GF-D8 (cell line): ENCODE results near the gene RHOXF2B.
"Not testable (repeated sequence)": the region's sequence is repeated elsewhere in the genome, so short reads cannot be mapped to it uniquely, and the experiment has no call there.

Experiments used
- DNase-seq: peaks from one replicate; lab custom pipeline; 2025; lab: John Stamatoyannopoulos, UW

The RHOXF2B gene

DNA sequence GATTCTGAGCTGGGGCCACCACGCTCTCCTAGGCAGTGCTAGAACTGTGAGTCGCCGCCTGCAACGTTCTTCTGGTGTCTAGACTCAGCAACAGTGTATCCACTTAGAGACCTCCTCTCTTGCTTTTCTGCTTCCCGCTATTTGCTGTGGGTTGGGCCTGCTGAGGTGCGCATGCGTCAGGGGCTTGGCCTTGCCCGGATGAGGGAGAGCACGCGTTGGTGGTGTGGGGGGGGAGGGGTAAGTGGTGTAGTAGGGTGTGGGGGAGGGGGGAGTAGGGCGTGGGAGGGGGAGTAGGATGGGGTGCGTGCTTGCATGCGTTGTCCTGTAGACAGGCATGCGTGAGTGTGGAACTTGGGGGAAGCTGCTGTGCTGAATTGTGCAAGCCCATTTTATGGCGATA, at the start of gene RHOXF2B:
Gene RHOXF2B, minus strand, starts transcription at position 101 of the 400 bp plus-strand sequence. CDS start 138 bp downstream, outside the sequence.
- DNase-seq, result not testable (repeated sequence)

DNA sequence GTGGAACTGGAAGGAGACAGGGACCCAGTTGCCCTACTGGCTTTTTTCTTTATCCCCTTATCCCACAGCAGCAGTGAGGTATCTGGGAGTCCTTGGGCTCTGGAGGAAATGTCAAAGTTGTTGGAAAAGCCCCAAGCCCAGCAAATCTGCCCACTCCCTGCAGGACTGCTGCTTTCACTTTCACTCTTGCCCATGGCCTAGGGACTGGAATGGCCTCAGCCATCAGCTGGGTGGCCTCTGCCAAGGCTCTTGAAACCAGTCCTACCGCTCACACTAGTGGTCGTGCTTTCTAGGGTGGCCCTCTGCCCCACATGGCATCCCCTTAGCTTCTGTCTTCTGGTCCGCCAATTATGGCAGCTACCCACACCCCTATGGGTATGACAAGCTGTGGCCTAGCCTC, 48.0 kb upstream of the RHOXF2B start:
- DNase-seq, result no peak

DNA sequence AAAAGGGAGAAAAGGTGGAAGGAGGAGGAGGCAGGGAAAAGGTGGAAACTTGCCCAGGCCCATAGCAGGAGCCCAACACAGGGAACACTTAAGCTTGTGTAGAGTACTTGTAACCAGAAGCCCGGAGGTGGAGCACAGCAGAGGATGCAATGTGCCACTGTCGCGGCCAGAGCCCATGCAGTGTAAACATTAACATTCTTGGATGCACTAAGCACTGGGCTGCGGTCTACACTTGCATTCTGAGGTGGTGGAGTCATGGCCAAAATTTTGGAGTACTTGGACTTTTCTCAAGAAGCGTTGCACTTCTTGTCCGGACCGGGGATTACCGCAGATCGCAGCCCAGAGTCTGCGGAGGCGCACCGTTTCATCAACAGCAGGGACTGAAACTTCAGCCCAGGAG, 42.7 kb upstream of the RHOXF2B start:
- no peak for DNase-seq

DNA sequence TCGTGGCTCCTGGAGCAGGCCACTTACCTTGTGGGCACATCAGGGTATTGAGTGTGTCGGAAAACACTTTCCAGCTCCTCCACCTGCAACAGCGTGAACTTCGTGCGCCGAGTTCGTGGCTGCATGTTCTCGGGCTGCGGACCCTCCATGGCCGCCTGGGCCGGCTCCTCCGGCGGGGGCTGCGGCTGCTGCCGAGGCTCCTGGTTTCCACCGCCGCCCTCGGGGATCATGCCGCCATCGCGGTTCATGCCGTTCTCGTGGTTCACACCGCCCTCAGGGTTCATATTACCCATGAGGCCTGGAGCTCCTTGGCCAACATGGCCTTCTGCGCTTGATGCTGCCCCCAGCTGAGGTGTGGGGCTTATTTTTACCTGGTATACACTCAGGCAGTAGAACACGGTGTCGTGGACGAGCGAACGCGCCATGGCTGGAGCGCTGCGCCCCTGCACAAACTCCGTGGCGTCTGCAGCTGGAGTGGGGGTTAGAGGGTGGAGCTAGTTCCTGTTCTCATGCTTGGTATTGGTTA, 38.0 kb upstream of the RHOXF2B start, which contains the start of gene RHOXF1:
Gene RHOXF1, minus strand, starts transcription at position 476 of the 526 bp plus-strand sequence. Its CDS starts 51 bp downstream, at position 425.
- no peak for DNase-seq

DNA sequence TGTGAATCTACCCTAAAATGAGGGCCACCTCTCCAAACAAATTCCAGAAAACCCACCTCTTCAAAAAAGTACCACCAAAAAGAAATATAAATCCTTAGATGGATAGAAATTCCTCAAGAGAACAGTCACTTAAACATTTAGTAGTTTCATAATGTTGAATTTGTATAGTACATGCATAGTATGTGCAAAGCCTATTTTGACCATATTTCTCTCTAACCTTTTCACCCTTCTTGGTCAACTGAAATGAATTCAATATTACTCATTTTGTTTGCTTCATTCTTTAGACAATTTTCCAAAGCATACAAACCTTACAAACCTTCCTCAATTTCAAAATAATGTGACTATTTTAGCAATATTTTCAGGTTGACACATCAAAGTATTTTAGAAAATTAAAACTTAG, 34.1 kb upstream of the RHOXF2B start:
- no peak for DNase-seq

DNA sequence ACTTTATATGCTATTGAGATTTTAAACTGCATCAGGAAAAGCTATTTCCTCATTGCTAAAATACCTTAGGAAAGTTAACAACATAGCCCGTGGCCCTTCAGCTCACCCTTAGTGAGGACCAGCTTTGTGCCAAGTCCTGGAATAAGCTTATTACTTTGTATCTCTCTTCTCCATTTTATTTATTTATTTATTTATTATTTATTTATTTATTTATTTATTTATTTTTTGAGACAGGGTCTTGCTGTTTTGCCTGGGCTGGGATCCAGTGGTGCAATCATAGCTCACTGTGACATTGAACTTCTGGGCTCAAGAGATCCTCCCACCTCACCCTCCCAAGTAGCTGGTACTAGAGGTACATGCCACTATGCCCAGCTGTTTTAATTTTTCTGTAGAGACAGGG, 31.9 kb upstream of the RHOXF2B start:
- no peak for DNase-seq

DNA sequence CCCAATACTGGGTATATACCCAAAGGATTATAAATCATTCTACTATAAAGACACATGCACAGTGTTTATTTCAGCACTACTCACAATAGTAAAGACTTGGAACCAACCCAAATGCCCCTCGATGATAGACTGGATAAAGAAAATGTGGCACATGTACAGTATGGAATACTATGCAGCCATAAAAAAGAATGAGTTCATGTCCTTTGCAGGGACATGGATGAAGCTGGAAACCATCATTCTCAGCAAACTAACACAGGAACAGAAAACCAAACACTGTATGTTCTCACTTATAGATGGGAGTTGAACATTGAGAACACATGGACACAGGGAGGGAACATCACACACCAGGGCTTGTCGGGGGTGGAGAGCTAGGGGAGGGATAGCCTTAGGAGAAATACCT, 27.2 kb upstream of the RHOXF2B start:
- not testable (repeated sequence) for DNase-seq

DNA sequence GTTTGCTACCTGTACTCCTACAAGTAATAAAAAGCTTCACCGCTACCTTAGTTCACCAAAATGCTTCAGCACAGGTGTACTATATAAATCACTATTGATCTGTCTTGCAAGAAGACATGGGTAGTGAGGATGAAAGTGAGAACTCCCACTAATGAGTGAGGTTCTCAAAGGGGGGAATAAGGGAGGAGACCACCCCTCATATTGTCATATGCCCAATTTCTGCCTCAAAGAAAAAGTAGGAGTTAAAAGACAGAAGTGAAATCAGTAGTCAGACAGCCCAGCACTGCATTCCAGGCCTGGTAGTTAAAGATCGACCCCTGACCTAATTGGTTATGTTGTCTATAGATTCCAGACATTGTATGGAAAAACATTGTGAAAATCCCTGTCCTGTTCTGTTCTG, 23.6 kb upstream of the RHOXF2B start:
- DNase-seq, result not testable (repeated sequence)

DNA sequence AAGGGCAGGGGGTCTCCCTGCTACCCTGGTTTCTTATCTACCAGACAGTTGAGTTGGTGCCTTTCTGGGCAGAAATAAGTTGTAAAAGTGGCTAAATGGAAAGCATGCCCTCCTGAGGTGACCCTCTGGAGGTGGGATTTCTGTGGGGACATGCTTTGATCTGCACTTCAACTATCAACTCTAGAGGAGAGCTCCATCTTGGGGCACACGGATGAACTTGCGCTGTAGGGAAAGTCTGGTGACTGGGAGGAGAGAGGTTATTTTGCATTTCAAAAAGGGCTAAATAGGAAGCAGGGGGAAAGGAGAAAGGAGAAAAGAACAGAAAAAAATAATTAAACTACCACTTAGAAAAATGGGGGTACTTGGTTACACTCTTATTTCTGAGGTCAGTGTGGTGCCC, 12.7 kb upstream of the RHOXF2B start:
- no peak for DNase-seq

DNA sequence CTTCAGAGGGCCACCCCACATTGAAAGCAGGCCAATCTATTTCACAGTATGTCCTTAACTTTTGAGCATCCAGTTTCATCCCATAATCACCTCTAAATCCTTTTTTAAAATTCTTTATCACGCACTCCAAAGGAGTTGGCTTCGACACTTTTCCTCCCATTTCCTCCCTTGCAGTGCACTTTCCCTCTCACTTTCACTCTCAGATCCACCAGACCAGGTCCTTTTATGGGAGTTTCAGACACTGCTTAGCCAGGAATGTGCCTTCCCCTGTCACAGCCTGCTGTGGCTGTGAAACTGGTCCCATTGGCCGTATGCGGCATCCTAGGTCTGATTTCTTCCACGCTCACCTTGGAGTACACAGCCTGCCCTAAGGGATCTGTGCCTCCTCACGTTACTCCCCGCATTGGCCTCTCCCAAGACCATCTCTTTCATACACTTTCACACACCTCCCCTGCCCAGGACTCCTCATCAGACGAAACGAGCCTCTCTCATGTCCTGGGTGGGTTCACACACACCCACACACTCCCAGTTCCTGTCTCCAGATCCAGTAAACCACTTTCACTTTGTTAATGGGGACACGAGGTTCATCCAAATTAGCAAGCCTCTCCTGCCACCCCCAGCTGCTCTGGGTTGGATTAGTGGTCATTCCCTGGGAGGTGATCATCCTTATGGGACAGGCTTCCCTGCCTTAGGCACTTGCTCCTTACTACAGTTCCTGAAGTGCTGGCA, 10.0 kb upstream of the RHOXF2B start:
- DNase-seq, result no peak

DNA sequence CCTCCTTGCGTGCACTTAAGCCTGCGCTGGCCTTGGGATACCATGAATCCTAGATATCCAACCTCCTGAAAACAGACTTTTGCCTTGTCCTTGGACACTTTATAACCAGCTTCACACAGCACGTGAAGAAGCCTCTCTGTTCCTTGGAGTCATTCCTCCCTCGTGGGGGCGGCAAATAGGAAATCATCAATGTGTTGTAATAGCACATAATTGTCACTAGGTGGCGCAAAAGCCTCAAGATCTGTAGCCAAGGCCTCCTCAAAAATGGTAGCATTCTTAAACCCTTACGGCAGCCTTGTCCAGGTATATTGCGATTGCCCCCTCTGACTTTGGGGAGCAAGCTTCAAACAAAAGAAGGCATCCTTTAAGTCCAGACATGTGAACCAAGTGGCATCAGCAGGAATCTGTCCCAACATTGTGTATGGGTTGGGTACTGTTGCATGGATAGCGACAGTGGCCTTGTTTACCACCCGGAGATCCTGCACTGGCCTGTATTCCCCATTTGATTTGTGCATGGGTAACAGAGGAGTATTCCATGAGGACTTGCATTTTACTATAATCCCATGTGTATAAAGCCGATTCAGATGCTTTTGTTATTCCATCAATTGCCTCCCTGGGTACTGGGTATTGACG, 8.2 kb upstream of the RHOXF2B start:
- not testable (repeated sequence) for DNase-seq

DNA sequence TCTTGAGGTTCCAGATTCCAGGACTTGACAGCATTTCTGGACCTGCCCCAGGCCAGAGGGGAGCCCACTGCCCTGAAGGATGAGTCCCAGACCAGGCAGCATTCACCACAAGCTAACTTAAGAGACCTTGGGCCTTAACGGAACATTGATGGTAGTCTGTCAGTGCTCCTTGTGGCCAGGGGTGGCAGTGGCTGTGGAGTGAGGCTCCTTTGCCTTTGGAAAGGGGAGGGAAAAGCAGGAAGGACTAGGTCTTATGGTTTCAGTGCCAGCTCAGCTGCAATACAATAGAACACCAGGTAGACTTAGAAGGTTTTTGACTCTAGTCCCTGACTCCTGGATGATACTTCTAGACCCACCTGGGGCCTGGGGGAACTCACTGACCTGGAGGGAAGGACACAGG, 11.3 kb downstream of the RHOXF2B start:
- not testable (repeated sequence) for DNase-seq

DNA sequence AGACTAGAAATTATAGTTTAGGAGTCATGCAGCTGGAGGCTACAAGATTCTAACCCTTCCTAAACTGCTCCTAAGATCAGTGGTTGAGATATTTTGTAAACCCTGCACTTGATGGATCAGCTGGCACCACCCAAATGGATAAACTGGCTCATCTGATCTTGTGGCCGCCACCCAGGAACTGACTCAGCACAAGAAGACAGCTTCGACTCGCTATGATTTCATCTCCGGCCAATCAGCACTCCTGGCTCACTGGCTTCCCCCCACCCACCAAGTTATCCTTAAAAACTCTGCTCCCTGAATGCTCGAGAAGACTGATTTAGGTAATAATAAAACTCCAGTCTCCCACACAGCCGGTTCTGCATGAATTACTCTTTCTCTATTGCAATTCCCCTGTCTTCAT, 34.8 kb downstream of the RHOXF2B start:
- DNase-seq, result not testable (repeated sequence)

DNA sequence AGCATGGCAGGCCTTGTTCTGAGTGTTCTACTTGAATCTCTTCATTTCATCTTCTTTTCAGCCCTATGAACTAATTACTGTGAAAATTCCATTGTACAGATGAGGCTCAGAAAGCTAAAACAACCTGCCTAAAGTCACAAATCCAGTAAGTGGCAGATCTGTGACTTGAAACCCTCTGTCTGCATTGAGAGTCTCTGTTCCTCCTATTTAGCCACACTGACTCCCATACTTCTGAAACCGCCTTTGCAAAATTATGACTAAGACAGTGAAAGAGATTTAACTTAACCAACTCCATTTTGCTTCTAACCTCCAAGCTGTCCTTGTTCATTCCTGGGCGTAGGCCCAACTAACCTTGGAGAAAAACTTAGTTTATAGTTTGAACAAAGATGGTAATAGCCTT, 35.2 kb downstream of the RHOXF2B start:
- DNase-seq, result not testable (repeated sequence)

DNA sequence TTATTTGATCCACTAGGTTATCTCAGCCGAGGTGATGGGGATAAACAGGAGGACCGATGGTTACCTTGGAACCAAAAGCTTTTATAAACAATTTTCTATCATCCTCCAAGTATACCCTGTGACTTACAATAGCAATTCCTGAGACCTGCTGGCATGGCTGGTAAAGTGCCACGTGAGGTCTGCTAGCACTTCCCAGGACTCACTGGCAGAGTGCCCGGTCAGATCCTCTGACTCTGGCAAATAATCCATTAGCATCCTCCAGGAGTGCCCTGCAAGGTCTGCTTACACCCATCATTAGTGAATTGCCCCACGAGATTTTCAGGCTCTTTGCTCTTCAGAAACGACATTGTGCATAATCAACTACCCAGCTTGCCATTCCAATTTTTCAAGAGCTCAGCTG, 37.3 kb downstream of the RHOXF2B start:
- DNase-seq, result not testable (repeated sequence)

DNA sequence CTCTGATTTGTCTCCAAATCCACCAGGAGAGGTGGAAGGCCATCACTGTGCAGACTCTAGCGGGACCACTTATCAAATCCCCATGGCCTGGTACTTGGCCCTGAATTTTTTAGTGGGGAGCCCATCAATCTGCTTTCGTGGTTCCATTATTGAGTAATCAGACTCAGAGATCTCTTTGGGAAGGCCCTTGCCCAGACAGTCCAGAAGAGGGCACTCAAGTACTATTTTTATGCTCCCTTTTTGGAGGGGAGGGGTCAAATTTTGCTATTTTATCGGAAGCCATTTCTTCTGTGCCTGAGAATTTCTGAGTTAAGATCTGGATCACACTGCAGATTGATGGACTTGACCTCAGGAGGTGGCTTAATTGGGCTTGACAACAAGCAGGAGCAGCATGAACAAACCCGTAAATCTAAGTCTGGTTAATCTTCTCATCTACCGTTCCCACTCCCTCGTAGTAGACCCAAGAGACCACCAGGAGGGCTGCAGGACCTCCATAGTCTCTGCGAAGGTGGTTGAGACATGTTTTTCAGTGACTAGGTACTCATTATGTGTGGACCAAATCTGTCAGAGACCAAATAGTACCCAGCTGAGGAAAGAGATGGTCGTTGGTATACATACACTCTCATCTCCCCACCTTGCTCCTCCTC, 38.3 kb downstream of the RHOXF2B start:
- DNase-seq, result not testable (repeated sequence)

DNA sequence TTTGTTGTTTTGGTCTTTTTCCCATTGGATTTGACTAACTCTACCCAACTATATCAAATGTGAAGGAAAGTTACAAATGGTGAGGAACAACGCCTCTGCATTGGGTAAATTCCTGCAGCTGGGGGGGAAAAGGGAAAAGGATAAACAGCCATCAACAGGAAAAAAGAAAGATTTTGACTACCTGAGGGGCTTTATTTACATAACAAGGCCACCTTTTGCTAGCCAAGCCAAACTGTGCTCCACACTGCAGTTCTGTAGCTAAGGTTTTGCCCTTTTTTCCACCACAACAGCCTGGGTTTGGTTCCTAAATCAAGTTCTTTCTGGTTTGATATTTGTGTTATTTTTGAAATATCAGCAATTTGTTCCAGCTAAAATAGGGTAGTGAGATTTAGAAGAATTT, 40.8 kb downstream of the RHOXF2B start:
- no peak for DNase-seq

DNA sequence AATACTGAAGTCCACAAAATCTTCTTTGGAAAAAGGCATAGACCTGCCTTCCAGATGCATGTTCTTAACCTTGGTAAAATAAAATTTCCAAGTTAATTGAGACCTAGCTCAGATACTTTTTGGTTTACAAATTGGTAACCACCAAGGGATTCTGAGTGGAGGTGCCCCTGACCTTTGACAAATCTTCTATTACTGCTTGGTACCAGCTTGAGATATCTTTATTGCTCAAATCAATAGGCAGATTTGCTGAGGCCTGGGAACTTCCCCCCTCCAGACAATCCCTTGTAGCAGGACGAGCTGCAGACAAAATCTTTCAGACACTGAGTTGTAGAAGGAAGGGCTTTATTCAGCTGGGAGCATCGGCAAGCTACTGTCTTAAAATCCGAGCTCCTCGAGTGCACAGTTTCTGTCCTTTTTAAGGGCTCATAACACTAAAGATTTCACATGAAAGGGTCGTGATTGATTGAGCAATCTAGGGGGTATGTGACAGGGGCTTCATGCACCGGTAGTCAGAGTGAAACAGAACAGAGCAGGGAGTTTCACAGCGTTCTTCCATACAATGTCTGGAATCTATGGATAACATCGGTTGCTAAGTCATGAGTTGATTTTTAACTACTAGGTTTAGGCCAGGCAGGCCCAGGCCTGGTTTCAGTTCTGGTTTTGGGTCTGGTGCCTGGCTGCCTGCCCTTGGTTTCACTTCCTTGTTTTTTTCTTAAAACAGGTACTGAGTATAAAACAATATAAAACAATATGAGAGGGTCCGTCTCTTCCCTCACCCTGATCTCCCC, 41.8 kb downstream of the RHOXF2B start:
- not testable (repeated sequence) for DNase-seq

DNA sequence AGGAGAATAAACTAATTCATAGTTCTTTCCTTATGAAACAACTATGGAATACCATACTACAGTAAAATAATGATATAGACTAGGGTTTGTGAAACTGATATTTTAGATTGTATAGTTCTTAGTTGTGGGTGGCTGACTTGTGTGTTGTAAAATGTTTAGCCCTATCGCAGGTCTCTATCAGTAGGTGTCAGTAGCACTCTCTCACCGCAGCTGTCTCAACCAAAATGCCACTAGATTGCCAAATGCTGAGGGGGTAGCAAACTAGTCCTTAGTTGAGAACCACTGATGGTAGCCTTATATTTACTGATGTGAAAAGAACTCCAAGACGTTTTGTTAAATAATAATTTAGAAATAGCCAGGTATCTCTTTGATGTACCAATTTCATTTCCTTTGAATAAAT, 48.1 kb downstream of the RHOXF2B start:
- DNase-seq, result peak; percentile 40

DNA sequence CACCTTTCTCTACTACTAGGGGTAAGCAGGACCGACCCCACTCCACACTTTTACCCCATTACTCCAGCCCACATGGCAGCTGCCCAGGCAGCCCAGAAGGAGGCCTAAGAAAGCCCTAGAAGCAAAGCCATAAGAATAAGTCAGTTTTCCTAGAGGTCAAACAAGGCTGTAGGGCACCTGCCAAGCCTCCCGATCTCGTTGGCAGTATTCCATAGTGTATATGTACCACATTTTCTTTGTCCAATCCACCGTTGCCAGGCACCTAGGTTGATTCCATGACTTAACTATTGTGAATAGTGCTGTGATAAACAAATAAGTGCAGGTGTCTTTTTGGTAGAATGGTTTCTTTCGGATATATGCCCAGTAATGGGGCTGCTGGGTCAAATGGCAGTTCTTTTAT, 54.2 kb downstream of the RHOXF2B start:
- DNase-seq, result no peak

DNA sequence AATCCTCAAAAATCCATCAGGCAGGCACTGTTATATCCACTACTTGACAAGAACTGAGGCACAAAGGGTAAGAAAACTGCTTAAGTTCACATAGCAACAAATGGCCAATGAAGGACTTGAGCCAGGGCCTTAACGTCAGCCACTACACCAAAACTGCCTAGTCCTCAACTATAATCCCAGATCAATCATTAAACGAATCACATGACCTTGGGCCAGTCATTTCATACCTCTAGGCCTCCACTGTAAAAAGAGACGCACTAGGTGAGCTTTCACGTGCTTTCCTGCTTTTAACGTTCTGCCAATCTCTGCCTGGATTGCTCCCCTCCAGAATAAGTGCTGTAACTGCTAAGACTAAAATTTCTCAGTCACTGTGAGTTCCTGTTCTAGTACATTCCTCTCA, 54.7 kb downstream of the RHOXF2B start:
- no peak for DNase-seq
